Progenitor cell of endocrine pancreas (in vitro differentiated cells): ENCODE results near the gene WDR53. TPM values are rescaled to one million over a fixed set of nuclear protein-coding genes. Genes with fewer than 3 reads are reported as not detected.
"Not testable (repeated sequence)": the region's sequence is repeated elsewhere in the genome, so short reads cannot be mapped to it uniquely, and the experiment has no call there.

Experiments used
- DNase-seq: peaks from one replicate; pipeline ENCODE4 v3.0.0; 2021; ENCODE audit warnings: low spot score; ENCODE audit not compliant: unreplicated experiment
- H3K27ac Mint-ChIP-seq: 2 replicates; pipeline ENCODE4 v1.8.0; 2021; ENCODE audit warnings: mild to moderate bottlenecking, moderate library complexity, mixed read lengths
- H3K27me3 Mint-ChIP-seq: 2 replicates; pipeline ENCODE4 v1.8.0; 2021; ENCODE audit warnings: mixed read lengths
- H3K36me3 Mint-ChIP-seq: 2 replicates; pipeline ENCODE4 v1.8.0; 2022; ENCODE audit warnings: mixed read lengths; ENCODE audit not compliant: insufficient read depth
- H3K4me1 Mint-ChIP-seq: 2 replicates; pipeline ENCODE4 v1.8.0; 2021; ENCODE audit warnings: low read depth, mixed read lengths
- H3K4me3 Mint-ChIP-seq: 2 replicates; pipeline ENCODE4 v1.8.0; 2021; ENCODE audit warnings: low read depth, mild to moderate bottlenecking, moderate library complexity, mixed read lengths
- H3K9me3 Mint-ChIP-seq: 2 replicates; pipeline ENCODE4 v1.8.0; 2021; ENCODE audit warnings: low read depth, mixed read lengths
- total RNA-seq: library from RNA; stranded (reverse); gene quantifications from 2 replicates; pipeline ENCODE4 v1.2.1, GENCODE V29; 2021
- TF ChIP-seq, protein P1 (sequence below): fragments of 200-600 bp; sonication (generic); IDR thresholded peaks from one replicate; pipeline ENCODE4 v1.5.0; 2021; ENCODE audit warnings: antibody characterized with exemption, mild to moderate bottlenecking; ENCODE audit not compliant: unreplicated experiment

WDR53 gene
- total RNA-seq, 1 donor from 2014 or later = 15.2 TPM

DNA sequence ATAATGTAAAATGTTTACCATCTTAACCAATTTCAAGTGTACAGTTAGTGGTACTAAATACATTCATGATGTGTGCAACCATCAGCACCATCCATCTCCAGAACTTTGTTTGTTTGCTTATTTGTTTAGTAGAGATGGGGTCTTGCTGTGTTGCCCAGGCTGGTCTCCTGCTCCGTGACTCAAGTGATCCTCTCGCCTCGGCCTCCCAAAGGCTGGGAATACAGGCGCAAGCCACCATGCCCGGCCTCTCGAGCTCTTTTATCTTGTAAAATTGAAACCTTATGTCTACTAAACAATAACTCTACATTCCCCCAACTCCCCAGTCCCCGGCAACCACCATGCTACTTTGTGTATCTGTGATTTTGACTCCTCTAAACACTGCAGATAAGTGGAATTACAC, 32.0 kb upstream of the WDR53 start:
- DNase-seq = no peak
- Mint-ChIP-seq H3K27me3 (peaks cover 10% of the 10 kb centered on the region), H3K27ac (no peak overlapping the region), H3K9me3 (no peaks in the 10 kb centered on the region), H3K4me3 (no peak overlapping the region), H3K36me3 (no peaks in the 10 kb centered on the region), H3K4me1 (no peaks in the 10 kb centered on the region)
- TF ChIP-seq, protein P1, sequence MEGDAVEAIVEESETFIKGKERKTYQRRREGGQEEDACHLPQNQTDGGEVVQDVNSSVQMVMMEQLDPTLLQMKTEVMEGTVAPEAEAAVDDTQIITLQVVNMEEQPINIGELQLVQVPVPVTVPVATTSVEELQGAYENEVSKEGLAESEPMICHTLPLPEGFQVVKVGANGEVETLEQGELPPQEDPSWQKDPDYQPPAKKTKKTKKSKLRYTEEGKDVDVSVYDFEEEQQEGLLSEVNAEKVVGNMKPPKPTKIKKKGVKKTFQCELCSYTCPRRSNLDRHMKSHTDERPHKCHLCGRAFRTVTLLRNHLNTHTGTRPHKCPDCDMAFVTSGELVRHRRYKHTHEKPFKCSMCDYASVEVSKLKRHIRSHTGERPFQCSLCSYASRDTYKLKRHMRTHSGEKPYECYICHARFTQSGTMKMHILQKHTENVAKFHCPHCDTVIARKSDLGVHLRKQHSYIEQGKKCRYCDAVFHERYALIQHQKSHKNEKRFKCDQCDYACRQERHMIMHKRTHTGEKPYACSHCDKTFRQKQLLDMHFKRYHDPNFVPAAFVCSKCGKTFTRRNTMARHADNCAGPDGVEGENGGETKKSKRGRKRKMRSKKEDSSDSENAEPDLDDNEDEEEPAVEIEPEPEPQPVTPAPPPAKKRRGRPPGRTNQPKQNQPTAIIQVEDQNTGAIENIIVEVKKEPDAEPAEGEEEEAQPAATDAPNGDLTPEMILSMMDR = no peak

DNA sequence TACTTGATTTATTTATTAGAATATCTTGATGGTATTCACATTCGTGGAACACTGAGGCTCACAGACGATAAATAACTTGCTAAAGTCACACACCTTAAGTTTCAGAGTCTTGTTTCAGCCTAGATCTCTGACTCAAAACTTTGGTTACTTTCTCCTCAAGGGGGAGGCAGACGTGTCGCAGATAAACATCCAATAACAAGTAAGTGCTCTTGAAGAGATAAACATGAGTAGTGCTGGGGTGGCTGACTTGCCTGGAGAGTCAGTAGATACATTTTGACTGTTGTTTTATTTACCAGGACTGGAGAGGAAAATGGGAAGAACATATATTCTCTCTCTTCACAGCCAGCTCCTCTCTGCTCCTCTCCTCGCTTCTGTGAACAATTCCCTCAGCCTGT, 31.4 kb upstream of the WDR53 start:
- no peaks in the 10 kb centered on the region for H3K36me3 Mint-ChIP-seq
- no peak overlapping the region for H3K27ac Mint-ChIP-seq
- H3K9me3 Mint-ChIP-seq = no peaks in the 10 kb centered on the region
- H3K27me3 Mint-ChIP-seq = peaks cover 10% of the 10 kb centered on the region
- TF ChIP-seq, protein P1 = no peak
- no peaks in the 10 kb centered on the region for H3K4me1 Mint-ChIP-seq
- DNase-seq = no peak
- H3K4me3 Mint-ChIP-seq = no peak overlapping the region

DNA sequence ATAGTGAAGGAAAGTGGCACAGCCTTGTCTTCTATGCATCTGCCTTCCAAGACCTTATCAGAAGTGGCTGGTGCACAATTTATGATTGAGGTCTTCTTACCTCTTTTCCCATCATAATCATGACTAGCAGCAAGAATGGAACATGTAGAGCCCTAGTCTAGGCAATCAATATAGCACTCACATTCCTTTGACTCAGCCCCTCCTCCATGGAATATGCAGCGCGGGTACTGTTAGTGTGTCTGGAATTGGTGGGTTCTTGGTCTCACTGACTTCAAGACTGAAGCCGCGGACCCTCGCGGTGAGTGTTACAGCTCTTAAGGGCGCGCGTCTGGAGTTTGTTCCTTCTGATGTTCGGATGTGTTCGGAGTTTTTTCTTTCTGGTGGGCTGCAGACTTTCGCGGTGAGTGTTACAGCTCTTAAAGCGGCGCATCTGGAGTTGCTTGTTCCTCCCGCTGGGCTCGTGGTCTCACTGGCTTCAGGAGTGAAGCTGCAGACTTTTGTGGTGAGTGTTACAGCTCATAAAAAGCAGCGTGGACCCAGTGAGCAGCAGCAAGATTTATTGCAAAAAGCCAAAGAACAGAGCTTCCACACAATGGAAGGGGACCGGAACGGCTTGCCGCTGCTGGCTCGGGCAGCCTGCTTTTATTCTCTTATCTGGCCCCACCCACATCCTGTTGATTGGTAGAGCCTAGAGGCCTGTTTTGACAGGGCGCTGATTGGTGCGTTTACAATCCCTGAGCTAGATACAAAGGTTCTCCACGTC, 29.8 kb upstream of the WDR53 start:
- H3K27ac Mint-ChIP-seq, H3K36me3 Mint-ChIP-seq, DNase-seq, H3K4me1 Mint-ChIP-seq, H3K4me3 Mint-ChIP-seq, H3K9me3 Mint-ChIP-seq: not testable (repeated sequence)
- H3K27me3 Mint-ChIP-seq = peaks cover 10% of the 10 kb centered on the region

DNA sequence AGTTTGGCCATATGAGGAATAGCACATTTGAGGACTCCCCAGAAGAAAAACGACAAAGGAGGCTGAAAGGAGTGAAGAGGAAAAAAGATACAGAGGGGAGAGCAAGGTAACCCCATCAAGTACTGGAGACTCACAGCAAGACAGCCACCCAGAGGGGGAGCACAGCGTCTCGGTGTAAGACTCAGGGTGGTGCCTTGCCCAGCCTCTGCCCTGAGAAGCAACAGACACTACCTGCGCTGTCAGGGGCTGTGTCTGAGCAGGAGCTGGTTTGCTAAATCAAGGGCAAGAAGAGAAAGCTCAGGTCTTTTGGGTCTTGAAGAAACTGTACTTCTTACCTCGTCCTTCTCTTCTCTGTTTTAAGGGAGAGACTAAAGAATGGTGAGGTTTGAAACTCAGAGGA, 28.0 kb upstream of the WDR53 start:
- peaks cover 9% of the 10 kb centered on the region for H3K27me3 Mint-ChIP-seq
- H3K9me3 Mint-ChIP-seq = no peaks in the 10 kb centered on the region
- no peak overlapping the region for H3K4me3 Mint-ChIP-seq
- no peaks in the 10 kb centered on the region for H3K36me3 Mint-ChIP-seq
- no peak for DNase-seq
- H3K4me1 Mint-ChIP-seq = no peaks in the 10 kb centered on the region
- TF ChIP-seq, protein P1 = no peak
- H3K27ac Mint-ChIP-seq = no peak overlapping the region

DNA sequence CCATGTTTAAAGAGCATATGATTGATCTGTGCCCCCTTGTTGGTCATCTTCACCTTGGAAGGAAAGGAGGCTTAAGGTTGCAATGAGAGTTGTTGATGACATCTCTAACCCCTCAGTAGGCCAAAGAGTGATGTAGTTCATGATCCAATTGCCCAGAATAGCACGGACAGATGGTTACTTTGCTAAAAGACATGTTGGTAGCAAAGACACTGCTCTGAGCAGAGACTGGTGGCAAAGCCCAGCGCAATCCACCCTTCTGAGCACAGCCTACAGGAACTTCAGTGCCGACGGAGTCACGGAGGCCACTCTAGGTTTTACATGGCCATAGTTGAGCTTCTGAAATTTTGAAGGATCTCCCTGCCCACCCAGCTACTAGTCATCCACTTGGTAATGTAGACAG, 21.9 kb upstream of the WDR53 start:
- Mint-ChIP-seq H3K4me1 (no peaks in the 10 kb centered on the region), H3K27me3 (no peaks in the 10 kb centered on the region), H3K4me3 (no peak overlapping the region), H3K27ac (peak overlapping the region; percentile 22), H3K9me3 (no peaks in the 10 kb centered on the region), H3K36me3 (no peaks in the 10 kb centered on the region)
- DNase-seq = no peak
- TF ChIP-seq, protein P1 = no peak
